ENCODE measurements around the gene PEA15. TPM values are rescaled to one million over a fixed set of nuclear protein-coding genes. Genes with fewer than 3 reads are reported as not detected.

PEA15 gene, protein sequence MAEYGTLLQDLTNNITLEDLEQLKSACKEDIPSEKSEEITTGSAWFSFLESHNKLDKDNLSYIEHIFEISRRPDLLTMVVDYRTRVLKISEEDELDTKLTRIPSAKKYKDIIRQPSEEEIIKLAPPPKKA
- total RNA-seq (2014; rRNA removed; shearing (Covaris generic)) (368 and 415 TPM in 2 replicates), polyA plus RNA-seq (2016; fragmentation: Nextera tagmentation; extraction: Ambion mirVana) (638 and 651 TPM in 2 replicates)

DNA sequence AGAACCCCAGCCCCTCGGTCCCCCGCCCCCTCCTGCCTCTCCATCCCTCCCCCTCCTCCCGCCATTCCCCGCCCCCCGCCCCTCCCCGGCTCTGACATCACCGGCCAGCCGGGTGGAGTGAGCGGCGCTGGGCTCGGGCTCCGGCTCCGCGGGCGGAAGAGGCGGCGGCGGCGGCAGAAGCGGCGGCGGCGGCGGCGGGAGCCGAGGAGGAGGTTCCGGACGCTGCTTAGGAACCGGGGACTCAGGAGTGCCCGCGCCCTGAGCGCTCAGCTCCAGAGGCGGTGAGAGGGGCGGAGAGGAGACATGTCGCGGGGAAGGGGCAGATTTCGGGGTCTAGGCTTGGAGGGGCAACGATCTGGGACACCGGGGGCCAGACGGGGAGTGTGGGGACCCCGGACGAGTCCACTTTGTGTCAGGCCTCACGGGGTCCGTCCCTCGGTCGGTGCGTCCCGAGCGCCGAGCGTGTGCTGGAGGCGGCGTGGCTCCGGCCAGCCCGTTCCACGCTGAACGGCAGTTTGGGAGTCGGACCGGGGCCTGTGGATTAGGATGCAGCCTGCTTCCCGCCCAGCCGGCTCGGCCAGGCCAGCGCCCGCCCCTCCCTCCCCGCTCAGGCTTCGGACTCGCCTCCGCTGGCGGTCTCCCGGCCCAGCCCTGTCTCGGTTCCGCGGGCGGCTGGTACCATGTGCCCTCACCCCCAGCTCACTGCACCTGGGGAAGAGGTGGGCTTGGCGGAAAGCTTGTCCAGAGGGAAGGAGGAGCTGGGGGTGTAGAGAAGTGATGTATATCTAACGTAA is at the start of gene PEA15:
PEA15 (plus strand) TSS at position 143 of the 794 bp plus-strand sequence. CDS start 6,161 bp downstream, outside the sequence.
- peaks cover 43% of the 10 kb centered on the region for H3K79me2 ChIP-seq (ENCODE audit: insufficient read depth)
- H3F3A ChIP-seq (ENCODE audit: insufficient read depth) = peaks cover 33% of the 10 kb centered on the region
- peak within 1 kb of the TSS; percentile 94 for H3K9ac ChIP-seq
- H3K27me3 ChIP-seq (replicated peaks; ENCODE audit: insufficient read depth) = no peaks in the 10 kb centered on the region
- H4K20me1 ChIP-seq (ENCODE audit: insufficient read depth) = no peaks in the 10 kb centered on the region
- H2AFZ ChIP-seq = peak within 1 kb of the TSS; percentile 82
- WGBS, 2 experiments (ENCODE audit: low coverage in 1 of 2, low lambda C conversion rate in 2 of 2, missing lambda C conversion rate in 2 of 2) = 1 to 5% methylated on average over 23 to 60 of the region's 76 CpGs
- peak within 1 kb of the TSS; percentile 92 for H3K4me2 ChIP-seq (ENCODE audit: unreplicated experiment)
- H3K4me1 ChIP-seq (ENCODE audit: insufficient read depth) = peaks cover 42% of the 10 kb centered on the region
- in situ Hi-C loops (cut with MboI) = no loop called here
- peak within 1 kb of the TSS; percentile 81 for H3K4me3 ChIP-seq
- H3K9me2 ChIP-seq (ENCODE audit: insufficient read depth) = no peaks in the 10 kb centered on the region
- H3K9me3 ChIP-seq (ENCODE audit: low read depth) = no peaks in the 10 kb centered on the region
- TF ChIP-seq EZH2phosphoT487 (IDR thresholded peaks at IDR 0.05; ENCODE audit: insufficient read depth, low read depth) = no peak
- TF ChIP-seq EZH2 (IDR thresholded peaks at IDR 0.05; ENCODE audit: insufficient read depth, poor library complexity, severe bottlenecking) = no peak
- peak within 1 kb of the TSS; percentile 93 for H3K27ac ChIP-seq
- peak; percentile 87 for DNase-seq
- peaks cover 9% of the 10 kb centered on the region; the same call in 1 of the 2 replicates for H3K36me3 ChIP-seq (ENCODE audit: low read depth)

DNA sequence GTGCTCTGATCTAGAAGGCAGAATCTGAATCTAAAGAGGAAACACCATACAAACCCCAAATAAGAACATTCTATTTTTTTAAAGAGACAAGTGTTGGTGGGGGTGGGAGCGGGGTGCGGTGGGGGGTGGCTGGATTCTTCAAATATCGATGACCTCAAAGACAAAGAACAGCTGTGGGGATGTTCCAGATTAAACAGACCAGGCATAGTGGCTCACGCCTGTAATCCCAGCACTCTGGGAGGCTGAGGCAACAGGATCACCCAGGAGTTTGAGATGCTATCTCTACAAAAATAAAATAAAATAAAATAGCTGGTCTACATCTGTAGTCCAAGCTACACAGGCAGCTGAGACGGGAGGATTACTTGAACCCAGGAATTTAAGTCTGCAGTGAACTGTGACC is 48.8 kb upstream of the PEA15 start:
- Histone ChIP-seq H3K4me2 (ENCODE audit: unreplicated experiment) (no peak overlapping the region), H3K27ac (no peak overlapping the region), H3K4me3 (no peak overlapping the region), H3K9me3 (ENCODE audit: low read depth) (no peaks in the 10 kb centered on the region), H3K79me2 (ENCODE audit: insufficient read depth) (no peaks in the 10 kb centered on the region), H3K9ac (no peak overlapping the region), H3F3A (ENCODE audit: insufficient read depth) (no peaks in the 10 kb centered on the region), H2AFZ (no peak overlapping the region), H3K27me3 (replicated peaks; ENCODE audit: insufficient read depth) (no peaks in the 10 kb centered on the region), H4K20me1 (ENCODE audit: insufficient read depth) (no peaks in the 10 kb centered on the region), H3K4me1 (ENCODE audit: insufficient read depth) (no peaks in the 10 kb centered on the region), H3K9me2 (ENCODE audit: insufficient read depth) (no peaks in the 10 kb centered on the region), H3K36me3 (ENCODE audit: low read depth) (no peaks in the 10 kb centered on the region)
- TF ChIP-seq EZH2phosphoT487 (IDR thresholded peaks at IDR 0.05; ENCODE audit: insufficient read depth, low read depth) (no peak), EZH2 (IDR thresholded peaks at IDR 0.05; ENCODE audit: insufficient read depth, poor library complexity, severe bottlenecking) (no peak)
- in situ Hi-C loops (cut with MboI) = no loop called here
- no peak for DNase-seq
- WGBS, 2 experiments (ENCODE audit: low coverage in 1 of 2, low lambda C conversion rate in 2 of 2, missing lambda C conversion rate in 2 of 2) = 78 to 92% methylated on average over 3 to 5 of the region's 5 CpGs

DNA sequence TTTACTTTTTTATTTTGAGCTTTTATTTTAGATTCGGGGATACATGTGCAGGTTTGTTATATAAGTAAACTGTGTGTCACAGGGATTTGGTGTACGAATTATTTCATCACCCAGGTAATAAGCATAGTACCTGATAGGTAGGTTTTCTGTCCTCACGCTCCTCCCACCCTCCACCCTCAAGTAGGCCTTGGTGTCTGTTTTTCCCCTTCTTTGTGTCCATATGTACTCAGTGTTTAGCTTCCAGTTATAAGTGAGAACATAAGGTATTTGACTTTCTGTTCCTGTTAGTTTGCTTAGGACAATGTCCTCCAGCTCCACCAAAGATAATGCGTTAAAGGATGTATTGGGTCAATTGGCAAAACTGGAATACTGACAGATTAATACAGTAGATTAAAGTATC is 48.0 kb upstream of the PEA15 start:
- 72 to 79% methylated on average over 4 of the region's 4 CpGs for WGBS, 2 experiments (ENCODE audit: low coverage in 1 of 2, low lambda C conversion rate in 2 of 2, missing lambda C conversion rate in 2 of 2)
- Histone ChIP-seq H3F3A (ENCODE audit: insufficient read depth) (no peaks in the 10 kb centered on the region), H3K4me1 (ENCODE audit: insufficient read depth) (no peaks in the 10 kb centered on the region), H2AFZ (no peak overlapping the region), H3K9me2 (ENCODE audit: insufficient read depth) (no peaks in the 10 kb centered on the region), H3K4me2 (ENCODE audit: unreplicated experiment) (no peak overlapping the region), H3K27me3 (replicated peaks; ENCODE audit: insufficient read depth) (no peaks in the 10 kb centered on the region), H3K4me3 (no peak overlapping the region), H3K79me2 (ENCODE audit: insufficient read depth) (no peaks in the 10 kb centered on the region), H4K20me1 (ENCODE audit: insufficient read depth) (no peaks in the 10 kb centered on the region), H3K27ac (no peak overlapping the region), H3K36me3 (ENCODE audit: low read depth) (no peaks in the 10 kb centered on the region), H3K9ac (no peak overlapping the region), H3K9me3 (ENCODE audit: low read depth) (no peaks in the 10 kb centered on the region)
- in situ Hi-C loops (cut with MboI) = no loop called here
- no peak for DNase-seq
- TF ChIP-seq EZH2phosphoT487 (IDR thresholded peaks at IDR 0.05; ENCODE audit: insufficient read depth, low read depth) (no peak), EZH2 (IDR thresholded peaks at IDR 0.05; ENCODE audit: insufficient read depth, poor library complexity, severe bottlenecking) (no peak)

DNA sequence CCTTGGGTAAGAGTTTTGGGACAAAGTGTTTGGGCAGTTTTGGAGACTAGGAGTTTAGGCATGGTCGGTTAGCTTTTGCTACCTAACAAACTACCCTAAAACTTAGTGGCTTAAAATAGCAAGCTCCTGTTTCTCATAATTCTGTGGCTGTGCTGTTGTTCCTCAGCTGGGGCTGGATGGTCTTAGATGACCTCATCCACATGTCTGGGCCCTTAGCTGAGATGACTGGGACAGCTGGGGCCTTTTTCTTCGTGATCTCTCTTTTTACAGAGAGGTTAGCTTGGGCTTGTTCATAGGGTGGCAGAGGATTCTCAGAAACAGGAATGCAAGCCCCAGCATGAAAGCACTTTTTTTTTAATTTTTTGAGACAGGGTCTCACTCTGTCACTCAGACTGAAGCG is 47.2 kb upstream of the PEA15 start:
- no peaks in the 10 kb centered on the region for H3K79me2 ChIP-seq (ENCODE audit: insufficient read depth)
- H4K20me1 ChIP-seq (ENCODE audit: insufficient read depth) = no peaks in the 10 kb centered on the region
- no peaks in the 10 kb centered on the region for H3K27me3 ChIP-seq (replicated peaks; ENCODE audit: insufficient read depth)
- TF ChIP-seq EZH2 (IDR thresholded peaks at IDR 0.05; ENCODE audit: insufficient read depth, poor library complexity, severe bottlenecking) (no peak), EZH2phosphoT487 (IDR thresholded peaks at IDR 0.05; ENCODE audit: insufficient read depth, low read depth) (no peak)
- H3K4me2 ChIP-seq (ENCODE audit: unreplicated experiment) = no peak overlapping the region
- no peak for DNase-seq
- no peaks in the 10 kb centered on the region for H3K9me2 ChIP-seq (ENCODE audit: insufficient read depth)
- H3K36me3 ChIP-seq (ENCODE audit: low read depth) = no peaks in the 10 kb centered on the region
- H3F3A ChIP-seq (ENCODE audit: insufficient read depth) = no peaks in the 10 kb centered on the region
- H3K27ac ChIP-seq = no peak overlapping the region
- no peaks in the 10 kb centered on the region for H3K4me1 ChIP-seq (ENCODE audit: insufficient read depth)
- no peak overlapping the region for H3K9ac ChIP-seq
- WGBS, 2 experiments (ENCODE audit: low coverage in 1 of 2, low lambda C conversion rate in 2 of 2, missing lambda C conversion rate in 2 of 2) = 69 to 72% methylated on average over 3 of the region's 3 CpGs
- in situ Hi-C loops (cut with MboI) = no loop called here
- no peak overlapping the region for H2AFZ ChIP-seq
- no peaks in the 10 kb centered on the region for H3K9me3 ChIP-seq (ENCODE audit: low read depth)
- no peak overlapping the region for H3K4me3 ChIP-seq

All from GM23248 (cell line).